ENCODE results near the gene REX1BD. TPM values are rescaled to one million over a fixed set of nuclear protein-coding genes. Genes with fewer than 3 reads are reported as not detected.

REX1BD gene
- total and polyA plus RNA-seq, 2 donors (not counting 3 experiments of a cell fraction or from before 2014, with no cell fraction given), result 64.4 to 90.9 TPM

DNA sequence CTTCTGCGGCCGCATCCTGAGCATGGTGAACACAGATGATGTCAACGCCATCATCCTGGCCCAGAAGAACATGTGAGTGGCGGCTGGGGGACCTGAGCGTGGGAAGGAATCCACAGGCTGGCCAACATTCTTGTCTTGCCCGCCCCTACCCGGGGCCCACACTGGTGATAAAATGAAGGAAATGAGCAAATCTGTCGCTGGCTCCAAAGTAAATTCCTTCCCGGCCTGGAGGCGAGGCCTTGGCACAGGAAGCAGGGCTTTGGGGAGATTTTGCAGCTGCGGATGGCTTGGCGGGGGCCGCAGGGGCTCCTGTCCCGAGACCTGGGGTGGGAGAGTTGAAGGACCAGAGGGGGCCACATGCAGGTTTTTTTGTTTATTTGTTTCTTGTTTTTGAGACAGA, 26.5 kb upstream of the REX1BD start:
- no TSS peak for BruUV-seq (replicated peaks)
- Histone ChIP-seq H3K4me3 (replicated peaks in 1 of 3; ENCODE audit: insufficient read depth in 1 of 3, low read depth in 1 of 3, low read length in 3 of 3) (no peak overlapping the region), H4K20me1 (replicated peaks; ENCODE audit: control insufficient read depth, extremely low read depth, insufficient read depth, low read length) (no peaks in the 10 kb centered on the region), H3K9me3 (replicated peaks; ENCODE audit: control insufficient read depth, insufficient read depth, low read length) (no peaks in the 10 kb centered on the region), H3K36me3 (ENCODE audit: control insufficient read depth in 2 of 2, extremely low read depth in 1 of 2, insufficient read depth in 2 of 2, low read length in 2 of 2) (peaks cover 7 to 14% of the 10 kb centered on the region in 2 experiments), H3K4me1 (ENCODE audit: control insufficient read depth, extremely low read depth, insufficient read depth, low read length) (peaks cover 30% of the 10 kb centered on the region), H3K27me3 (ENCODE audit: control insufficient read depth in 2 of 2, insufficient read depth in 2 of 2, low read length in 2 of 2) (no peaks in the 10 kb centered on the region), H3K27ac (ENCODE audit: insufficient read depth, low read depth, low read length) (peak overlapping the region; percentile 91), H2AFZ (ENCODE audit: low read depth, low read length) (no peak overlapping the region), H3K9me1 (replicated peaks; ENCODE audit: control insufficient read depth, extremely low read depth, insufficient read depth, low read length) (no peaks in the 10 kb centered on the region), H3K79me2 (ENCODE audit: control insufficient read depth, insufficient read depth, low read length) (peaks cover 28% of the 10 kb centered on the region), H3K9ac (replicated peaks; ENCODE audit: extremely low read depth, insufficient read depth, low read length) (peak overlapping the region; percentile 37), H3K4me2 (ENCODE audit: insufficient read depth, low read length) (no peak overlapping the region)
- TF ChIP-seq POLR2AphosphoS5 (IDR thresholded peaks at IDR 0.05; ENCODE audit: insufficient read depth, low read depth, low read length) (peak; percentile 71), CTCF (IDR thresholded peaks at IDR 0.05; ENCODE audit: extremely low read depth in 1 of 2, insufficient read depth in 1 of 2, low read depth in 1 of 2, low read length in 2 of 2) (no peak), MYC (IDR thresholded peaks at IDR 0.05; ENCODE audit: low read depth, low read length) (no peak), GATA2 (IDR thresholded peaks at IDR 0.05; ENCODE audit: insufficient read depth, insufficient read length, low read depth, low read length) (no peak), JUN (IDR thresholded peaks at IDR 0.05; ENCODE audit: borderline replicate concordance, insufficient read depth, insufficient read length, low read depth) (peak; percentile 24), POLR2A (IDR thresholded peaks at IDR 0.05; ENCODE audit: low read depth, low read length) (no peak)
- TF ChIP-seq, protein P1, sequence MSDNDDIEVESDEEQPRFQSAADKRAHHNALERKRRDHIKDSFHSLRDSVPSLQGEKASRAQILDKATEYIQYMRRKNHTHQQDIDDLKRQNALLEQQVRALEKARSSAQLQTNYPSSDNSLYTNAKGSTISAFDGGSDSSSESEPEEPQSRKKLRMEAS (IDR thresholded peaks at IDR 0.05; ENCODE audit: insufficient read depth, insufficient read length), result no peak
- intact Hi-C loops (cut with micrococcal nuclease), result loop anchor here (1.0 kb wide), 1 partner anchor 9 kb away; the partner anchor contains the start of gene UBA52
- ChIA-PET CTCF (interaction anchor here (1.2 to 1.3 kb wide), 2 partner anchors 18 to 92 kb away, joined by 3 read pairs; no protein-coding TSS in a partner anchor), POLR2A (no interaction called here)
- DNase-seq (ENCODE audit: low read depth, low spot score) (peak; percentile 91), FAIRE-seq (peak; percentile 92)
- dilution Hi-C loops (cut with MboI; ENCODE audit: extremely low pct_ligation_motif_present, low sequenced_read_pairs), result no loop called here
